Measurements from ENCODE around the gene KLHL7.
"Not testable (repeated sequence)": the region's sequence is repeated elsewhere in the genome, so short reads cannot be mapped to it uniquely, and the experiment has no call there.

The KLHL7 gene

DNA sequence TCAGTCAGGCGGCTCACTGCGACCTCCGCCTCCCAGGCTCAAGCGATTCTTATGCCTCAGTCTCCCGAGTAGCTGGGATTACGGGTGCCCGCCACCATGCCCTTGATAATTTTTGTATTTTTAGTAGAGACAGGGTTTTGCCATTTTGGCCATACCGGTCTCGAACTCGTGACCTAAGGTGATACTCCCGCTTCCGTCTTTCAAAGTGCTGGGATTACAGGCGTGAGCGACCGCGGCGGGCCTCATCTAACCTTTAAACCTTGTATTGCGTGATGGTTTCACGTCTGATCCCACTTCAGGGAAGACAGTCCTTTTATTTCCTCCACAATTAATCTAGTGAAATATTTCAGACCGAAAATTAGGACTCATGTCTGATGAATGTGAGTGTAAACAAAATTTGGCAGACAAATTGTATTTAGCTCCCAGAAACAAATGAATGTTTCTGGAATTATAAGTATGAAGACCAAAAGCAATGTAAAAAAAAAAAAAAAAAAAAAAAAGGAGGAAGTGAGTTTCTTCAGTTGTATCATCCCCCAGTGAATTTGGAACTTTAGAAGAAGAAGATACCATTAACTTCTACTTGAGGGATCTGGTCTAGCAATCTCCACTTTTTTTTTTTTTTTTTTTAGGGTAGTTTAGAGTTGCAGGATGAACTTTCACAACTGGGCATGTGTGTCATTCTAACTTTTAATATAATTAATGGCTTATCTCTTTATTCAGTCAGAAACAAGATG lies 77.9 kb downstream of the KLHL7 start:
- no peak for DNase-seq (ENCODE audit: low read depth)

DNA sequence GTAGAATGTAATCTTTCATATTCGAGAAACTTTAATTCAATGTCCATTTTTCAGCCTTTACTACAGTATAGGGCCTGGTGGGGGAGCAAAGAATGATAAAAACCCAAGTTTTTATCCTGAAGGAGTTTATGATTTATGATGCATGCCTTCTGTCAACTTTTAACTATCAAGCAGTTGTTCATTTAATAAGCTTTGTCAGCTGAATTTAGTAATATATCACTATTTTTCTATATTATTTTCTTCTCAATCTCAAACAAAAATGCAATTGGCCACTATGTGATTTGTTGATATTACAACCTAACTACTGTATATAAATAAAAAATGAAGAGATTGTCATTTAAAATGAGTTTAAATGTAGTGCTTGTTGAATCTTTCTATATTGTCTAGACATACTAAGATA lies 78.7 kb downstream of the KLHL7 start:
- DNase-seq (ENCODE audit: low read depth): no peak

DNA sequence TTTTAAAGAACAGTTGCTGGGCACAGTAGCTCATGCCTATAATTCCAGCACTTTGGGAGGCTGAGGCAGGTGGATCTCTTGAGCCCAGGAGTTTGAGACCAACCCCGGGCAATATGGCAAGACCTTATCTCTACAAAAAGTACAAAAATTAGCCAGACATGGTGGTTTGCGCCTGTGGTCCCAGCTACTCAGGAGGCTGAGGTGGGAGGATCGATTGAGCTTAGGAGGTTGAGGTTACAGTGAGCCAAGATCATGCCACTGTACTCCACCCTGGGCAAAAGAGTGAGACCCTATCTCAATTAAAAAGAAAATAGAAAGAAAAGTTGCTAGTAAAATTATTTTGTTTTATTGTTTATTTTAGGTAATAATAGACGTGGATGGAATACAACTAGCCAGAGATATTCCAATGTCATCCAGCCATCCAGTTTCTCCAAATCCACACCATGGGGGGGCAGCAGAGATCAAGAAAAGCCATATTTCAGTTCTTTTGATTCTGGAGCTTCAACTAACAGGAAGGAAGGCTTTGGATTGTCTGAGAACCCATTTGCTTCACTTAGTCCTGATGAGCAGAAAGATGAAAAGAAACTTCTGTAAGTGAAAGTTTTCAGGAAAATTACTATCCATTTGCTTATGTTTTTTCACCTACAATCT lies 79.2 kb downstream of the KLHL7 start:
- no peak for DNase-seq (ENCODE audit: low read depth)

DNA sequence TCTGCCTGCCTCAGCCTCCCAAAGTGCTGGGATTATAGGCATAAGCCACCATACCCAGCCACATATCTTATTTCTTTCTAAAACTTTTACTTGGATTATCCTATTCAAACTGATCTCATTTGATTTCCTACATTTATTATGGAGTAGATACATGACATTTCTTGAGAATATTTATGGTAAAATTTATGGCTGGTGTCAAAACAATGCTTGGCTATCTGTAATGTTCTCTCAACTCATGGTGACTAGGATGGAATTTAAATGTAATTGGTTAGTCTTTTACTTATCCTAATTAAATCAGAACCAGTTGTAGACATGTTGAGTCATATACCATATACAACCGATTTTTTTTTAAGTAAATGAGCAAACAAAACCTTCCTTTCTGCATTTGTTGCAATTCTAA lies 80.4 kb downstream of the KLHL7 start:
- DNase-seq (ENCODE audit: low read depth): no peak

DNA sequence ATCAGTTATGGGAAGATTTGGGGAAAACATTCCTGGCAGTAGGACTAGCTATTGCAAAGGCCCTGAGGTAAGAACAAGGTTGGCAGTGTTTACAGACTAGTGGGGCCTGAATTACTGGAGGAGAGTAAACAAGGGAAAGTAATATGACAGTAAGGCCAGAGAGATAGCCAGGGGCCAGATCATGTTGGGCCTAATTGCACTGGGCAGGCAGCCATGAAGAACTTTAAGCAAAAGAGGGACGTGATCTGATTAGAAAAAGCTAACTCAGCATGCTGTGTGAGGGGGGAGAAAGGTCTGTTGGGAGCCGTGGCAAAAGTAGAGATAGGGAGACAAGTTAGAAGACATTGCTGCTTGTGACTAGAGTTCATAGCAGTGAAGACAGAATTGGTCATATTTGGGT lies 85.4 kb downstream of the KLHL7 start:
- DNase-seq (ENCODE audit: low read depth): no peak

DNA sequence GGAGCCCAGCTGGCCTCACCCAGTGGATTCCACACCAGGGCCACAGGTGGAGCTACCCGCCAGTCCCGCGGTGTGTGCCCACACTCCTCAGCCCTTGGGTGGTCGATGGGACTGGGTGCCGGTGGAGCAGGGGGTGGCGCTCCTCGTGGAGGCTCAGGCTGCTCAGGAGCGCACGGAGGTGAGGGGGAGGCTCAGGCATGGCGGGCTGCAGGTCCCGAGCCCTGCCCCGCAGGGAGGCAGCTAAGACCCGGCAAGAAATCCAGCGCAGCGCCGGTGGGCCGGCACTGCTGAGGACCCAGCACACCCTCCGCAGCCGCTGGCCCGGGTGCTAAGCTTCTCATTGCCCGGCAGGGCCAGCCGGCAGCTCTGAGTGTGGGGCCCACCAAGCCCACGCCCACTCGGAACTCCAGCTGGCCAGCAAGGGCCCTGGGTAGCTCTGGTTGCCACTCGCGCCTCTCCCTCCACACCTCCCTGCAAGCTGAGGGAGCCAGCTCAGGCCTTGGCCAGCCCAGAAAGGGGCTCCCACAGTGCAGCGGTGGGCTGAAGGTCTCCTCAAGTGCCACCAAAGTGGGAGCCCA lies 88.2 kb downstream of the KLHL7 start:
- DNase-seq (ENCODE audit: low read depth): not testable (repeated sequence)

DNA sequence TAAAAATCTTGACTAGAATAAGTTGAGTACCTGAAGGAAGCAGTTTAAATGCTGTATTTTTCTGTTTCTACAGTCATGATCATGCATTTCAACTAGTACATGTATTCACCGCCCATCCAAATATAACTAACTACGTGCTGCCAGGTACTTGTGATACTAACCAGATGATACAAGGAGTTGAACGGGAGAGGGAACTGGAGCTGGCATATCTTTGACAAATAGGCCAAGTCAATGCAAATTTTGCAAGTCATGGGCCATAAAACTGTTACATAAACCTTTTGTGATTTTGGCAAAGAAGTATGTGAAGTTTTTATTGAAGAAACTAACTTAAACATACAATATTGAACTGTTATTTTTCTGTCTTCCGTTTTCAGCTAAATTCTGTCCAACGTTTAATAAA lies 90.7 kb downstream of the KLHL7 start:
- no peak for DNase-seq (ENCODE audit: low read depth)

DNA sequence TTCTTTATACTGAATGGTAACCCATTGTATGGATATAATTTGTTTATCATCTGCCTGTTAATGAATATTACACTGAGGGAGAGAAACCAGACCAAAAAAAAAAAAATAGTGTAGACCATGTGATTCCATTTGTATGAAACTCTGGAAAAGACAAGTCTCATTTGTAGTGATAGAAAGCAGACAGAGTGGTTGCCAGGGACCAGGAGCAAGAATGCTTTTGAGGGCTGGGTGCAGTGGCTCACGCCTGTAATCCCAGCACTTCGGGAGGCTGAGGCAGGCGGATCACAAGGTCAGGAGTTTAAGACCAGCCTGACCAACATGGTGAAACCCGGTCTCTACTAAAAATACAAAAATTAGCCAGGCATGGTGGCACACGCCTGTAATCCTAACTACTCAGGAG lies 92.2 kb downstream of the KLHL7 start:
- not testable (repeated sequence) for DNase-seq (ENCODE audit: low read depth)

DNA sequence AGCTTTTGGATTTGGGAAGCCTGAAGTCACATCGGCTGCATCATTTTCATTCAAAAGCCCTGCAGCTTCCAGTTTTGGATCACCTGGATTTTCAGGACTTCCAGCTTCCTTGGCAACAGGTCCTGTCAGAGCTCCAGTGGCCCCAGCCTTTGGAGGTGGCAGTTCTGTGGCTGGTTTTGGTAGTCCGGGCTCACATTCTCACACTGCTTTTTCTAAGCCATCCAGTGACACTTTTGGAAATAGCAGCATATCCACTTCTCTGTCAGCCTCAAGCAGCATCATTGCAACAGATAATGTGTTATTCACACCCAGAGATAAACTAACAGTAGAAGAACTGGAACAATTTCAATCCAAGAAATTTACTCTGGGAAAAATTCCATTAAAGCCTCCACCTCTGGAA lies 94.7 kb downstream of the KLHL7 start:
- DNase-seq (ENCODE audit: low read depth): no peak

DNA sequence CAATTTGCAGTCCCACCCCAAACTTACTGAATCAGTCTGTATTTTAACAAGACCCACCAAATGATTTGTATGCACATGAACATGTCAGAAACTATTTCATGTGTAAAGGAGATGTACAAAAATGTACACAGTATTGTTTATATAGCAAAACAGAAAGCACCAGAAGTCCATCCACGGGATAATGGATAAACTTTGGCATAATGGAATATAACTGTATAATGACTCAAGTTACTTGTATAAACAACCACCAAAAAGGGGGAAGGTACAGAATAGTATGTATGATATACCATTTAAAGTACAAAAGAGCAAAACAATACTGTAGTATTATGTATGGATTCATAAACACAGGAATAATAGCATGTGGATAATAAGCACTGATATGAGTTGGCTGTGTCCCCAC lies 98.7 kb downstream of the KLHL7 start:
- no peak for DNase-seq (ENCODE audit: low read depth)

DNA sequence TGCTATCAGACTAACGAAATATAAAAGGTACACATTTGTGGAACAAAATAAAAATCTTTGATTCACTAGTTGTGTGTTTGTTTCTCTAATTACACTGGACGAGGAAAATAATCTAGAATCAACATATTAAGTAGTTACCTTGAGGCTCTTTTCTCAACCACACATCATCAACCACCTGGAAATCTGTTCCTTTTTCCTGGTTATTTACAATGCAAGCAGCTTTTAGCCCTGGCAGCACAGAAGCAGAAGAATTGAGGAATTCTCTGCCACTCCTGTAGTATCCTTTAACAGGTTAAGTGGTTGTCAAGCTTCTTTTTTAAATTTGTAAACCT lies 100.0 kb downstream of the KLHL7 start:
- no peak for DNase-seq (ENCODE audit: low read depth)

DNA sequence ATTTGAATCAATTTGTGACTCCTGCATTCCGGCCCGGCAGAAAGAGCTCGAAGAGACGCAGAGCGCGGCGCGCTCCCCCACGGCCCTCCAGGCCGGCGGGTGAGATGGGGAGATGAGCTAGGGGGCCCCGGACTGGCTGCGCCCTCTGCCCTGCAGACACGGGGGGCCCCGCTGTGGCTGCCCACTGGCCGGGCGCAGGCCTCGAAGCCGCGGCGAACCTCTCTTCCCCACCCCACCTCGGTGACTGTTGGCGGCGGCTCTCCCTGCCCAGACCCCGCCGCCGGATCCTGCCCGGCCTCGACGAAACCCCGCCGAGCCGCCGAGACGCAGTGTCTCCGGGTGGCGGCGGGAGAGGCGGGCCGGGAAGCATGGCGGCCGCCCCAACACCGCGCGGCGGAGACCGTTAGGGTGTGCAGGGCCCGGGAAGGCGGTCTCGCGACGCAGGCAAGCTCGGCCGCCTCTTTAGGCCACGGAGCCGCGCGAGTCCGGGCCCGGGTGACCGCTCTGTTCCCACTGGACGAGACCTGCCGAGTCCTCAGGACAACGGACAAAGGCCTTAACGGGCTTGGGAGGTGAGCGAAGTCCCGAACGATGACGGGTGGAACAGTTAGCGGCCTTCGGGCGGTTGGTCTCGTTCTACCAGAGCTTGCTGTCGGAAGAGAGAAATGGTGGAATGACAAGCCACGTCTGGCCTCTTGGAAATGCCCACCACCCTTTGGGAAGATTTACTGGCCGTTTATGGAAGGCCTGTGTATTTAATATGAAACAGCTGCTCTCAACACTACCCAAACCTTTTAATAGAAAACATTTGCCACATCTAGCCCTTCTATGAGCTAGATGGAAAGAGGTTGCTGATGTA lies 100.6 kb downstream of the KLHL7 start:
- DNase-seq (ENCODE audit: low read depth): no peak

DNA sequence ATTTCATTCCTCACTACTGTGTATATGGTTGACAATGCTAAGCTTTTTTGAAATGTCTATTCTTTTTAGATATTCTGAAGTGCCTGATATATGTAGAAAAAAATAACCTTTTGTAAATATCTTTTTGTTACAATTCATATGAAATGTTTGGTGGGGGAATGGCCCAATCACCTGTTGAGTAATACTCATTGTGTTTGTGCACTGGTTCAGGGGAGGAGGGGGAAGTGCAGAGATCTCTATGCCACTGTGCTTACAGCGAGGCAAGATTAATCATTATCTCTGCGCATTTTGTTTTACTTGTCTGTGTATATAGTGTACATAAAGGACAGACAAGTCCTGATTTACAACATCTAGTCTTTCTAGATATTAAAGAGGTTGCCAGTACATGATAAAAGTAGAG lies 101.4 kb downstream of the KLHL7 start:
- DNase-seq (ENCODE audit: low read depth): no peak

DNA sequence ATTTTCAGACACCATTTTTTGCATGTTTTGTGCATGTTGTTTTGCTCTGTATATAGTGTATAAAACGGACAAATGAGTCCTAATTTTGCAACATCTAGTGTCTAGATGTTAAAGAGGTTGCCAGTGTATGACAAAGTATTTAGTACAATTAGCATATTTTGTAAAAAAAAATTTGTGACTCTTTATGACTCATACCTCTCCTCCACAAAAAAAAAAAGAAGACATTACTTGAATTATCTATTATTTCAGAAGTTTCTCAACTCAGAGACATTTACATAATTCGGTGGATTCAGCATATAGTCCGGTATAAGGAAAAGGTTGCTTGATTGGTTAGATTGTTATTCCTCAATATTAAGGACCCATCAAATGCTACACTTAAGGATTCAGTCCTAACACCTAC lies 102.3 kb downstream of the KLHL7 start:
- DNase-seq (ENCODE audit: low read depth): no peak

DNA sequence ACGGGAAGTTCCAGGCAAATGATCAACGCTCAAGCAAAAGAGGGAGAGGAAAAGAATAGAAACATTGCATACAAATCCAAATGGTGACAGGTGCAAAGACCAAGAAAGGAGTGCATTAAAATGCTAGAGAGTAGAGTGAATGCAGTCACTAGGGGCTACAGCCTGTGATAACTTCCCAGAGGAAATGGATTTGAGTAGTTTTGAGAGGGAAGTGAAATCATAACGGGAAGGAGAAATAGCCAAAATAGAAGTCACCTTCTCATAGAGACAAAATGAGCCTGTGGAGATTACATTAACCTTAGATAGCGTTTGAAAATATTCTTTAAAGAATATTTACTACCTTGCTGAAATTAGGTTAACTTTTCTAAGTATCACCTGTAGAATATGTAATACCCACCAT lies 102.7 kb downstream of the KLHL7 start:
- no peak for DNase-seq (ENCODE audit: low read depth)

DNA sequence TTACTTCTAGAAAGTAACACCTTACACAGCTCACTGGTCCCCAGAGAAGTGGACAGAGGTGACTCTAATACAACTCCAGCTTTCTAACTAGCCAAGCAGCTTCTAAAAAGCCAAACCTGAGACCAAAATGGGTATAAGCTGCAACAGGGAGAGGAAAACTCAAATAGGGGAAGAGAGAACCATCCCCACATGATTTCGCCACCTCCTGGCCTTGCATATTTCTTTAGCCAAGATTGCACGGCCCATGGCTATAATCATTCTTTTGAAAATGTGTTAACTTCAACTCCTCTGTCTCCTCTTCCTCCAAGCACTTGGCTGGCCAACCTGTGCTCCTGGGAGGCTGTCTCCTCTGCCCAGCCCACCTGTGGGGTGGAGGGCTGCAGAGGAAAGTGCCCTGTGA lies 104.9 kb downstream of the KLHL7 start:
- DNase-seq (ENCODE audit: low read depth): no peak

DNA sequence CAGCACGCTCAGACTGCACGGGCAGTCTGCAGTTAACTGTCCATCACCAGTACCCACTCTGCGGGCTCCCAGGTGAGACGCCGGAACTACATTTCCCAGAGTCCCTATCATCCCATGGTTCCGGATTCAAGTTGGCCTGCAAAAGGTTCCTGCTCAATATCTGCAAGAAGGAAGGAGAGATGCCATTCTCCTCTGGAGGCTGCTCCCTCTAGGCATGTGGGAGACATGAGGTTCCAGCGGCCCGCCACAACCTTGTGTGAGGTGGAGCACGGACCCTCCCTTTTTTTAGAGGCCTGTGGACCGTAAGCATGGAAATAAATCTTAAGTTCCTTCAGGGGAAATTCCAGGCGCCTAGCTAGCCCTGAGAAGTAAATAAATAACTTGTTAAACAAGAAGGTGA lies 106.0 kb downstream of the KLHL7 start:
- DNase-seq (ENCODE audit: low read depth): no peak

DNA sequence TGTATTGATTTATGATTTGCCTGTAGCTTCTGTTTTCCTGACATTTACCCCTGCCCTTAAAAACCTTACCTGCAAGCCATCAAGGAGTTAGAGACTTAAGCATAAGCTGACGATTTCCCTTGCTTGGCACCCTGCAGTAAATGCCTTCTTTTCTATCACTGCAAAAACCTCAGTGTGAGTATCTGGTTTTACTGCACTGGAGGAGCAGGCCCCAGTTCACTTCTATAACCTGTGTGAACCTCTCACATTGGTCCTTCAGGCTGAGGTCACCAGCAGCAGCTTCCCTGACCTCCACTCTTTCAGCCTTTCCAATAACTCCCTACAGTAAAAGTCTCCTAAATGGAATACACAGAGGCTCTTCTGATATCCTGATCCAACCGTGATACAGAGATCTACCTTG lies 106.8 kb downstream of the KLHL7 start:
- DNase-seq (ENCODE audit: low read depth): no peak

DNA sequence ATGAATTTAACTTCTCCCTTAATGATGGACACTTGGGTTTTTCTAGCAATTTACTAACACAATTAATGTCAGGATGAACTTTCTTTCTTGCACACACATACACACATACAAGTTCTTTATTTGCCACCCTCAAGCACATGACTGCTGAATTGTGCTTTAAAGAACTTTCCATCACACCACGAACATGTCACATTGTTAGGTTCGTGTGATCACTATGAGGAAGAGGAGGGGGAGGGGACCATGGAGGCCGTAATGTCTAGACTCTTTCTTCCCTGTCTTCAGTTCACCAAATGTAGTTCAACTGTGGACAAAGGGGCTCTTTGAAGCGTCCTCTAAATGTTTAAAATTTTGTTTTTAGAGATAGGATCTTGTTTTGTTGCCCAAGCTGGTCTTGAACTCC lies 107.3 kb downstream of the KLHL7 start:
- DNase-seq (ENCODE audit: low read depth): no peak

DNA sequence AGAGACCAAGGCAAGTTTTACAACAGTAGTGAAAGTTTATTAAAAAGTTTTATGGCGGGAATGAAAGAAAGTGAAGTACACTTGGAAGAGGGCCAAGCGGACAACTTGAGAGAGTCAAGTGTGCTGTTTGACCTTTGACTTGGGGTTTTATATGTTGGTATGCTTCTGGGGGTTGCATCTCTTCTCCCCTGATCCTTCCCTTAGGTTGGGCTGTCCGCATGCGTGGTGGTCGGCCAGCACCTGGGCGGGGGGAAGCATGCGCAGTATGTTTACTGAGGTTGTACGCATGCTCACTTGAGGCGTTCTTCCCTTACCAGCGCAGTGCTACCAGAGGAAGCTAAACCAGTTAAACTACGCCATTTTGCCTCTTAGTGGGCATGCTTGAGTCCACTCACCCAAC lies 108.2 kb downstream of the KLHL7 start:
- no peak for DNase-seq (ENCODE audit: low read depth)

DNA sequence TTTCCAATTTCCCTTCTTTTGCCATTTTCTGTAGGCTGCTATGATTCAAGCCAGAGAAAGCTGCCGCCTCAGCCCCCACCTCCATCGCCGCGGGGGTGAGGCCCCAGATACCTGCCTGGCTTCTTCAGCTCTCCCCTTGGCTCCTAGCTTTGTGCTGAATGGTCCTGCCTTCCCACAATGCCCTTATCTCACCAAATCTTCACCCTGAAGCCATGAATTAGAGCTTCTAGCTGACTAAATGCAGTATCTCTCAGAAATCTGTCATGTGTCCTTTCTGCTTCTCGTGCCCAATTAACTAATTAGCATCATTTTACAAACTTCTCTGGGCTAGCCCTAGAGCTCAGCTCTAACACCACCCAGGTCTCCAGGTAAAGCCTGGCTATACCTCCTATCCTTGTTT lies 108.8 kb downstream of the KLHL7 start:
- DNase-seq (ENCODE audit: low read depth): no peak

DNA sequence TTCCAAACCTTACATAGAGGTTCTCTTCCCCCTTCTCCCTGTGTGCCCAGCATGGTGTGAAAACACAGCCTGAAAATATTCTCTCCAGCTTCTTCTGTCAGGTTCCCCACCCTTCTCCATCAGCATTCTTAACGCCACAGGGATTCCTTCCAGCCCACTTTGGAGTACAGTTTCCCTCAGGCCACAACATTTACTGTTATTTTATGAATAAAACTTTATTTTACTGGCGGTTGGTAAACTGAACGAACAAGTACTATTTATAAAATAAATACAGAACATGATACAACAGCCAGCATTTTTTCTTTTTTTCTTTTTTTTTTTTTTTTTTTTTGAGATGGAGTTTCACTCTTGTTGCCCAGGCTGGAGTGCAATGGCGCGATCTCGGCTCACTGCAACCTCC lies 109.4 kb downstream of the KLHL7 start:
- DNase-seq (ENCODE audit: low read depth): no peak

DNA sequence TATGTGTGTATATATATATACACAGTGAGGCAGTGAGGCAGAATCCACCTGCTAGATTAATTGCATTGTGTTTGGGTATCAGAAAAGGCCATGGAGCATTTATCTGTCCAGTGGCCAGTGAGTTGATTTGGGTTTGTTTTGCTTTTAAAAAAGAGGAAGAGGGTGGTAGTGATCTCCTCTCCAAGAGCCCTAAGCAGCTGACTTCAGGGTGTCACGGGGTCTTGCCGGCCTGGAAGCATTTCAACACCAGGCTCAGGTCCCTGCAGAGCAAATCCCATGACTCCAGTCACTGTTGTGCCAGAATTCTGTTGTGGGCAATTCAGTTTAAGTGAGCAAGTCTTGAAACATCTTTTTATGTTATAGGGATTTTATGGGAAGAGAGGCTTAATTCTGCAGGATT lies 110.4 kb downstream of the KLHL7 start:
- no peak for DNase-seq (ENCODE audit: low read depth)
